ENCODE results near the gene GFI1B. TPM values are rescaled to one million over a fixed set of nuclear protein-coding genes. Genes with fewer than 3 reads are reported as not detected.

Gene GFI1B
- total and polyA plus RNA-seq, 2 of the 13 experiments (the other 11 are each of a cell fraction or from before 2014, with no cell fraction given): 0.15 to 0.51 TPM

DNA sequence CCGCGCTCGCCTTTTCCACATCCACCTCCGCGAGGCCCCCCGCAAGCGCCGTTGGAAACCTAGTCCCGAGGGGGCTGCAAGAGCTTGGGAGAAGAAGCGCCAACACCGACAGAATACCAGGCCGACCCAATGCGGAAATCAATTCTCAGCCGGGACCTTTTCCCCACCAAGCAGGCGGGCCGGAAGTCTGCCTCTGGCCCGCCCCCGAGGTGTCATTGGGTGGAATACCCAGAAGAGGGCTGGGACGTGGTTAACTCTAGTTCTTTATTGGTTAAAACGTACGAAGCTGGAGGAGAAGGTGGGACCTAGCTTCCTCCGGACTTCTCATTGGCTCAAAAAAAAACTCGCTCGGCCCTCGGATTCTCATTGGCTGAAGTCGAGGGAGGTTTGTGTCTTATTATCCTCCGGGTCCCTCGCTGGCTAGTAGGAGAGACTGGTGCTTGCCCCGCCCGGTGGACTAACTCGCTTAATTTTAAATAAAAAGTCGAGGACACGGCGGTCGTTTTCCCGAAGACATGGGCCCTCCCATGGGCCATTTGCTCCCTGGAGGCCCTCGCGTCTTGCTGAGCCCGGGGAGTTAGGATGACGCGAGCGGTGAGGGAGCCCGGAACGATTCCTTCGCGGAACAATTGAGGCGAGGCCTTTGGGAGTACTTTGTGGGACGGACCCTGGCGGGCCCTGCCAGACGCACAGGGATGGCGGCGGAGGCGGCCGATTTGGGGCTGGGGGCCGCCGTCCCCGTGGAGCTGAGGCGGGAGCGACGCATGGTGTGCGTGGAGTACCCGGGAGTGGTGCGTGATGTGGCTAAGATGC, 52.0 kb downstream of the GFI1B start, which contains the start of gene GTF3C5 (continued):
- TF ChIP-seq, protein P1, sequence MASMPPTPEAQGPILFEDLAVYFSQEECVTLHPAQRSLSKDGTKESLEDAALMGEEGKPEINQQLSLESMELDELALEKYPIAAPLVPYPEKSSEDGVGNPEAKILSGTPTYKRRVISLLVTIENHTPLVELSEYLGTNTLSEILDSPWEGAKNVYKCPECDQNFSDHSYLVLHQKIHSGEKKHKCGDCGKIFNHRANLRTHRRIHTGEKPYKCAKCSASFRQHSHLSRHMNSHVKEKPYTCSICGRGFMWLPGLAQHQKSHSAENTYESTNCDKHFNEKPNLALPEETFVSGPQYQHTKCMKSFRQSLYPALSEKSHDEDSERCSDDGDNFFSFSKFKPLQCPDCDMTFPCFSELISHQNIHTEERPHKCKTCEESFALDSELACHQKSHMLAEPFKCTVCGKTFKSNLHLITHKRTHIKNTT (CRISPR knock-in tag; IDR thresholded peaks at IDR 0.05): no peak
- no peak for TF ChIP-seq HNRNPH1 (optimal IDR thresholded peaks at IDR 0.05; ENCODE audit: low read depth, low read length)
- TF ChIP-seq MEIS1 (CRISPR knock-in tag; IDR thresholded peaks at IDR 0.05; ENCODE audit: borderline replicate concordance): no peak
- TF ChIP-seq ZNF546 (CRISPR knock-in tag; conservative IDR thresholded peaks at IDR 0.05): no peak
- TF ChIP-seq, protein P2, sequence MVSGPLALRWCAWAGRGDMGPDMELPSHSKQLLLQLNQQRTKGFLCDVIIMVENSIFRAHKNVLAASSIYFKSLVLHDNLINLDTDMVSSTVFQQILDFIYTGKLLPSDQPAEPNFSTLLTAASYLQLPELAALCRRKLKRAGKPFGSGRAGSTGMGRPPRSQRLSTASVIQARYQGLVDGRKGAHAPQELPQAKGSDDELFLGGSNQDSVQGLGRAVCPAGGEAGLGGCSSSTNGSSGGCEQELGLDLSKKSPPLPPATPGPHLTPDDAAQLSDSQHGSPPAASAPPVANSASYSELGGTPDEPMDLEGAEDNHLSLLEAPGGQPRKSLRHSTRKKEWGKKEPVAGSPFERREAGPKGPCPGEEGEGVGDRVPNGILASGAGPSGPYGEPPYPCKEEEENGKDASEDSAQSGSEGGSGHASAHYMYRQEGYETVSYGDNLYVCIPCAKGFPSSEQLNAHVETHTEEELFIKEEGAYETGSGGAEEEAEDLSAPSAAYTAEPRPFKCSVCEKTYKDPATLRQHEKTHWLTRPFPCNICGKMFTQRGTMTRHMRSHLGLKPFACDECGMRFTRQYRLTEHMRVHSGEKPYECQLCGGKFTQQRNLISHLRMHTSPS (CRISPR knock-in tag; IDR thresholded peaks at IDR 0.05; ENCODE audit: low read depth): 0 out of 2 replicates have a peak, but pooled peaks have one; percentile 35
- no peak for TF ChIP-seq ZNF432 (CRISPR knock-in tag; IDR thresholded peaks at IDR 0.05; ENCODE audit: borderline replicate concordance)
- TF ChIP-seq MAZ (IDR thresholded peaks at IDR 0.05; ENCODE audit: borderline replicate concordance, low read depth, low read length): no peak; the same call in 1 of the 2 replicates
- peak; percentile 76 for TF ChIP-seq MAZ (CRISPR knock-in tag; IDR thresholded peaks at IDR 0.05; ENCODE audit: low read depth)
- TF ChIP-seq, protein P3, sequence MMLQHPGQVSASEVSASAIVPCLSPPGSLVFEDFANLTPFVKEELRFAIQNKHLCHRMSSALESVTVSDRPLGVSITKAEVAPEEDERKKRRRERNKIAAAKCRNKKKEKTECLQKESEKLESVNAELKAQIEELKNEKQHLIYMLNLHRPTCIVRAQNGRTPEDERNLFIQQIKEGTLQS (CRISPR knock-in tag; IDR thresholded peaks at IDR 0.05): no peak
- no peak for TF ChIP-seq ZNF652 (CRISPR knock-in tag; IDR thresholded peaks at IDR 0.05; ENCODE audit: borderline replicate concordance, low read depth)
- TF ChIP-seq HHEX (CRISPR knock-in tag; IDR thresholded peaks at IDR 0.05): no peak; the same call in 1 of the 2 replicates
- TF ChIP-seq CBFB (CRISPR knock-in tag; IDR thresholded peaks at IDR 0.05): peak; percentile 73; the same call in 1 of the 2 replicates
- no peak for TF ChIP-seq MLLT10 (CRISPR knock-in tag; IDR thresholded peaks at IDR 0.05)
- TF ChIP-seq, protein P4, sequence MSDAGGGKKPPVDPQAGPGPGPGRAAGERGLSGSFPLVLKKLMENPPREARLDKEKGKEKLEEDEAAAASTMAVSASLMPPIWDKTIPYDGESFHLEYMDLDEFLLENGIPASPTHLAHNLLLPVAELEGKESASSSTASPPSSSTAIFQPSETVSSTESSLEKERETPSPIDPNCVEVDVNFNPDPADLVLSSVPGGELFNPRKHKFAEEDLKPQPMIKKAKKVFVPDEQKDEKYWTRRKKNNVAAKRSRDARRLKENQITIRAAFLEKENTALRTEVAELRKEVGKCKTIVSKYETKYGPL (CRISPR knock-in tag; IDR thresholded peaks at IDR 0.05): no peak
- TF ChIP-seq, protein P5, sequence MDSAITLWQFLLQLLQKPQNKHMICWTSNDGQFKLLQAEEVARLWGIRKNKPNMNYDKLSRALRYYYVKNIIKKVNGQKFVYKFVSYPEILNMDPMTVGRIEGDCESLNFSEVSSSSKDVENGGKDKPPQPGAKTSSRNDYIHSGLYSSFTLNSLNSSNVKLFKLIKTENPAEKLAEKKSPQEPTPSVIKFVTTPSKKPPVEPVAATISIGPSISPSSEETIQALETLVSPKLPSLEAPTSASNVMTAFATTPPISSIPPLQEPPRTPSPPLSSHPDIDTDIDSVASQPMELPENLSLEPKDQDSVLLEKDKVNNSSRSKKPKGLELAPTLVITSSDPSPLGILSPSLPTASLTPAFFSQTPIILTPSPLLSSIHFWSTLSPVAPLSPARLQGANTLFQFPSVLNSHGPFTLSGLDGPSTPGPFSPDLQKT (CRISPR knock-in tag; IDR thresholded peaks at IDR 0.05; ENCODE audit: borderline replicate concordance): no peak
- peak; percentile 85; the same call in 1 of the 2 replicates for TF ChIP-seq HDAC2 (CRISPR knock-in tag; IDR thresholded peaks at IDR 0.05)
- TF ChIP-seq NR1H2 (CRISPR knock-in tag; IDR thresholded peaks at IDR 0.05; ENCODE audit: borderline replicate concordance, low read depth): peak; percentile 75; the same call in 1 of the 2 replicates
- no peak for TF ChIP-seq ZNF3 (CRISPR knock-in tag; IDR thresholded peaks at IDR 0.05)
- no peak for TF ChIP-seq CC2D1A (CRISPR knock-in tag; IDR thresholded peaks at IDR 0.05)
- TF ChIP-seq, protein P6, sequence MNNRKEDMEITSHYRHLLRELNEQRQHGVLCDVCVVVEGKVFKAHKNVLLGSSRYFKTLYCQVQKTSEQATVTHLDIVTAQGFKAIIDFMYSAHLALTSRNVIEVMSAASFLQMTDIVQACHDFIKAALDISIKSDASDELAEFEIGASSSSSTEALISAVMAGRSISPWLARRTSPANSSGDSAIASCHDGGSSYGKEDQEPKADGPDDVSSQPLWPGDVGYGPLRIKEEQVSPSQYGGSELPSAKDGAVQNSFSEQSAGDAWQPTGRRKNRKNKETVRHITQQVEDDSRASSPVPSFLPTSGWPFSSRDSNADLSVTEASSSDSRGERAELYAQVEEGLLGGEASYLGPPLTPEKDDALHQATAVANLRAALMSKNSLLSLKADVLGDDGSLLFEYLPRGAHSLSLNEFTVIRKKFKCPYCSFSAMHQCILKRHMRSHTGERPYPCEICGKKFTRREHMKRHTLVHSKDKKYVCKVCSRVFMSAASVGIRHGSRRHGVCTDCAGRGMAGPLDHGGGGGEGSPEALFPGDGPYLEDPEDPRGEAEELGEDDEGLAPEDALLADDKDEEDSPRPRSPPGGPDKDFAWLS (CRISPR knock-in tag; IDR thresholded peaks at IDR 0.05; ENCODE audit: borderline replicate concordance): no peak
- TF ChIP-seq GPN1 (CRISPR knock-in tag; IDR thresholded peaks at IDR 0.05; ENCODE audit: borderline replicate concordance): 0 out of 2 replicates have a peak, but pooled peaks have one; percentile 80
- 0 out of 2 replicates have a peak, but pooled peaks have one; percentile 35 for TF ChIP-seq SOX13 (IDR thresholded peaks at IDR 0.05)
- TF ChIP-seq SOX13 (CRISPR knock-in tag; conservative IDR thresholded peaks at IDR 0.05 in 1 of 2, IDR thresholded peaks at IDR 0.05 in 1 of 2): no peak; a peak in 1 of 4 replicates

Data from HepG2 (cell line).